ENCODE measurements around the gene MAML3.

The MAML3 gene

GRCh38 chr4:140153718-140154571 lies at the start of gene MAML3:
Gene MAML3, minus strand, starts transcription at chr4:140154184. Its CDS starts 857 bp downstream, at chr4:140153327.
- peak; percentile 95 for DNase-seq (ENCODE audit: low read depth)

GRCh38 chr4:140198942-140199341 lies 45.0 kb upstream of the MAML3 start:
- DNase-seq (ENCODE audit: low read depth) = no peak

DNA sequence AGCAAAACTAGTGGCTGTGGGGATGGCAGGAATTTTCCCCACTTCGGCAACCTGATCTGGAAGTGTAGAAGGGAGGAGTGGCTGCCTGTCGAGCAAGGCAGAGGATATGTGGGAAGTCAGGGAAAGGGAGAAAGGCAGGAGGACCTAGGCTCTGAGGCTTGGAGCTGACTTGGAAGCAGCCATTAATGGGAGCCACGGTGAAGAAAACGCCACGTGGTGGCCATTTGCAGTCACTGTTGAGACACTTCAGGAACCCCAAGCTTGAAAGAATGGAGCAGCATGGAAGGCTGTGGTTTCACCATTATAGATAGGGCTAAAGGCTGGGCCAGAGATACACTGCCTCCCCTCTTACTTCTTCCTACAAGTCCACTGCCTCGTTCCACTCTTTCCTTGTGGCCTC lies 41.8 kb upstream of the MAML3 start:
- DNase-seq (ENCODE audit: low read depth) = no peak

- no peak for DNase-seq (ENCODE audit: low read depth)
Observed at GRCh38 chr4:140189805-140190204, 35.8 kb upstream of the MAML3 start.

DNA sequence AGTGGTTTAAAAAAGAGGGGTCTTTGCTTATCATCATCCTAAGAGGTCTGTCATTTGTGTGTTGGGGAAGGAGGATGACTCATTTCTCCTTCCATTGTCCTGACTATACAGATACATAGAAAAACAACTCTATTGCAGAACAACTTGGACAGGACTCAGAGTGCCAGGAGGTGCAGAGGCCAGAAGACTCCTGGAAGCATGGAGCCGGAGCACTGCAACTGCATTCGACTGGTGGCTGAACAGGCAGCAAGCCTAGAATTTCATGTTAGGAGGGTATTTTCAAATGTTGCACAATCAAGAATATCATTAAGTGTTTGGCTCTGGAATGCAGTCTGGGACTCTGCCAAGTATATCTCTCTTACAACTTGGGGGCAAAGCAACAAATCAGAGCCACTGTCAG lies 35.0 kb upstream of the MAML3 start:
- DNase-seq (ENCODE audit: low read depth) = peak; percentile 48

GRCh38 chr4:140187316-140187695 lies 33.3 kb upstream of the MAML3 start:
- no peak for DNase-seq (ENCODE audit: low read depth)

GRCh38 chr4:140186651-140187315 lies 32.8 kb upstream of the MAML3 start:
- DNase-seq (ENCODE audit: low read depth) = peak; percentile 45

DNA sequence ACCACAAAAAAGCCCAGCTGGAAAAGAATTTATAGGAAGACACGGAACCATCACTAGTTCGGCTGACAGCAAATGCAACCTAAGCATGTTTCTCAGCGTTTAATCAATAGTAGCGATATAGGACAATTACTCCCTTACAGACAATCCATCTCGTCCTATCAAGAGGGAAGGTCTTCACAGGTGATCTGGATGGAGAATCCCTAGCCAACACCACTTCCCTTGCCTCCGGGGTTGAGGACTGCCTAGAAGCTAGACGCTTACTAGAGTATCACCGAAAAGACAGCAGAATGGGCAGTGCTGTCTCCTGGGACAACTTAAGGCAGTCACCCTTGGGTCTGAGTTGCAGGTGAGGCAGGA lies 32.1 kb upstream of the MAML3 start:
- DNase-seq (ENCODE audit: low read depth) = no peak

GRCh38 chr4:140185412-140186081 lies 31.6 kb upstream of the MAML3 start:
- DNase-seq (ENCODE audit: low read depth) = no peak

- no peak for DNase-seq (ENCODE audit: low read depth)
Observed at GRCh38 chr4:140183270-140183669, 29.3 kb upstream of the MAML3 start.

GRCh38 chr4:140180577-140180976 lies 26.6 kb upstream of the MAML3 start:
- DNase-seq (ENCODE audit: low read depth) = no peak

GRCh38 chr4:140176735-140177134 lies 22.8 kb upstream of the MAML3 start:
- peak; percentile 61 for DNase-seq (ENCODE audit: low read depth)

DNA sequence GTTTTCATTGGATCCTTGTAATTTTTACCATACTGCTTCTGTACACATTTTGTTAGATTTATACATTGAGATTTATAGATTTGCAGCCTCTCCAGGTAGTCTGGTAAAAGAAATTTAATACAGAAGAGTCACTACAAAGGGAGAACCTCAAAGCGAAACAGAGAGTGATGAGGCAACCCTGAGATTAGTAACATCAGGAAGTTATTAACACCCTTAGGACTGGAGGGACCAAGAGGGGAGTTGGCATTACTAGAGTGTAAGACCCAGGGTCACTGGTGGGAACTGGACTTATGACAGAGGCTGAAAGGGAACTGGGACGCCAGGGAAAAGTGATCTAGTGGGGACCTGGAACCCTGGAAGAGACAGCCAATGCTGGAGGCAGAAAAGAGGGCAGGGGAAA lies 20.6 kb upstream of the MAML3 start:
- no peak for DNase-seq (ENCODE audit: low read depth)

GRCh38 chr4:140172960-140173359 lies 19.0 kb upstream of the MAML3 start:
- DNase-seq (ENCODE audit: low read depth) = no peak

GRCh38 chr4:140170299-140170698 lies 16.3 kb upstream of the MAML3 start:
- DNase-seq (ENCODE audit: low read depth) = no peak

DNA sequence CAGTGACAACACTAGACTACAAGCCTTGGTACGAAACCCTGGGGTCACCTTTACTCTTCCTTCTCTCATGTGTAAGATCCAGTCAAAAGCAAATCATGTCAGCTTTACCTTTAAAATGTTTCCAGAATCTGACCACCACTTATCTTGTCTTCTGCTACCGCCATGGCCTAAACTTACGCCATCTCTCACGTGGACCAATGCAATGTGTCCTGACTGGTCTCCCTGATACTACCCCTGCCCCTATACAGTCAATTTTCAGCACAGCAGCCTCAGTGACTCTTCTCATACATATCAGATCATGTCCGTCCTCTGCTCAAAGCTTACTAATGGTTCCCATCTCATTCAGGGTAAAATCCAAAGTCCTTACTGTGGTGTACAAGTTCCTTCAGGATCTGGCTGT lies 15.0 kb upstream of the MAML3 start:
- no peak for DNase-seq (ENCODE audit: low read depth)

DNA sequence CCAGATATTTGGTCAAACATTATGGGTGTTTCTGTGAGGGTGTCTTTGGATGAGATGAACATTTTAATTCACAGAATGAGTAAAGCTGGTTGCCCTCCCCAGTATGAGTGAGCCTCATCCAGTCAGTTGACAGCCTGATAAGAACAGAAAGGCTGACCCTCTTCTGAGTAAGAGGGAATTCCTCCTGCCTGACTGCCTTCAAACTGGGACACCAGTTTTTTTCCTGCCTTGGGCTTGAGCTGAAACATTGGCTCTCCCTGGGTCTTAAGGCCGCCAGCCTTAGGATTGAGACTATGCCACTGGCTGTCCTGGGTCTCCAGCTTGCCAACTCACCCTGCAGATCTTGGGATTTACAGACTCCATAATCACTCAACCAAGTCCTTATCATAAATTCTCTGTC lies 14.5 kb upstream of the MAML3 start:
- no peak for DNase-seq (ENCODE audit: low read depth)

DNA sequence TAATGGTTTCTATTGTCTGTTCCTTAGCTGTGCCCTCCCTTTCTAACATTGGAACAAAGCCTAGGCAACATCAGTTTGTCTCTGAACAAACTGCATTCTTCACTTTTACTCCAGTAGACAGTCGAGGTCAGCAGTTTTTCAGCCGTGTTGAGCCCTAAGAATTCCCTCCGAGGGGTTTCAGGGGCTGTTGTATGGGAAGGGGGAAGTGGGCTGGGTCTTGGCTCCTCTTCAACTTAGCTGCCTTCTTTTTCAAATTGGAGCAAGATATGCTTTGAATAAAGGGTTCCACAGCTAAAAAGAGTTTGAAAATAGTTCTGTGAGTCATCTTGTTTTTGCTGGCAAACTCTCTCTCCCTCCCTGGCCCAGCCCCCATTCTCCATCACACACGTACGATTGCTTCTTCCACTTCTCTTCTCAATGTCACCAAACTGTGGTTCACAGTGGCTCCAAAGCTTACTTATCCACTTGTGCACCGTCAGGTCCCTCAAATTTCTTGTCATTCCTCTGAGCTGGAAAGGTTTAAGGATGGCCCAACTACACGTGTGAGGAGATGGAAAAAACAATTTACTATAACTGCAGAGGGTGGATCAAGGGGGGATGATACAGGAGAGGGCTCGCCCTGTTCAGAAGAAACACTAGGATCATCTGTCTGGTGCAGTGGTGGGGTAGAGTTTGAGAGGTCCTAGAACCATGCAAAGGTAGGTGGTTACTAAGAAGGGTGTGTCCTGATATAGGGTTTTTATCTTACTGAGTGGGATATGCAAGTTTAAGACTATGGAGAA lies 9.2 kb upstream of the MAML3 start:
- peak; percentile 74 for DNase-seq (ENCODE audit: low read depth)

- DNase-seq (ENCODE audit: low read depth) = no peak
Observed at GRCh38 chr4:140162596-140162995, 8.6 kb upstream of the MAML3 start.

DNA sequence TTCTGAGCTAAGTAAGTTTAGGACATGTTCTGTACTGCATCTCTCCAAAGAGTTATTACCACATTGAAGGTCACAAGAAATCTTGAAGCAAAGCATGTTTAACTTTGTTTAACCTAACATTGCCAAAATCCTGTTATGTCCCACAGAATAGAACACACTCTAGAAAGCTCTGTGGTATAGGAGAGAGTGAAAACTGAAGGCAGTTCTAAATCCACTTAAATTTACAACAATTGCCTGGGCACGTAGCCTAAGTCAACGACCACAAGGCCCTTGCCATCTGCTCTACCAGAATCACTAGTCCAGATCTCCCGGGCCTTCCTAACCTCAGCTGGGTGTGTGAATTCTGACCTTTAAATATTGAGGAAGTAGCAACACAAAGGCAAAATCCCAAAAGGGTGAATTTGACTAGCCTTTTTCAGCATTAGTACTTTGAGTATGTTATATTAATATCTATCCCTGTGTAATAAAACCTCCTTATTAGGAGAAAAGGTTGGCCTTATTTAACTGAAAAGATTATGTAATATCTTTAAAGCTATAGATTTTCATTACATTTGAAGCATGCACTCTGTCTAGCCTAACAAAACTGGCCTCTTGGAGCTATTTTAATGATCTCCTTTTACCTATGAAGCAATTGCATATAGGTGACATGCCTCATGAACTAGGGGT lies 4.5 kb upstream of the MAML3 start:
- peak; percentile 30 for DNase-seq (ENCODE audit: low read depth)

GRCh38 chr4:140157341-140157740 lies 3.4 kb upstream of the MAML3 start:
- no peak for DNase-seq (ENCODE audit: low read depth)

Measured in EH (cell line).